ENCODE measurements around the gene GRIK4. TPM values are rescaled to one million over a fixed set of nuclear protein-coding genes. Genes with fewer than 3 reads are reported as not detected.

Gene GRIK4
- total and polyA plus RNA-seq, 4 donors, result 0.05 to 0.25 (median 0.06) TPM; not detected in 1

DNA sequence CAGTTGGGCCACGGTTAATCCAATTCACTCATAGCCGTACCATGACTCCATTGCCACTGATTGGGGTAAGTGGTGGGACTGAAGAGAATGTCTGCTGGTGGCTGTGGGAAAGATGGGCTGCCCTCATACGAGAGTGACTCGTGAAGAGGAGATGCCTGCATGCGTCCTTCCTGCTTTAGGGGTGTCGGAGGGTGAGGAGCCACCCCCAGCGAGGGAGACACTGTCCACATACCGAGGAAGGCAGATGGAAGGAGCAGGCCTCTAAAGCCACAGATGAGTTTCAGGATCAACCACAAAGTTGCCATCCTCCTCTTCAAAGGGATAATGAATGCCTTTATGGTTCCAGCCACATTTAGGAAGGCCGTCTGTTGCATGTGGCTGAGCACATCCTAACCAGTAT lies 83.2 kb downstream of the GRIK4 start:
- TF ChIP-seq TAF1 (conservative IDR thresholded peaks at IDR 0.05), result no peak
- H3K27me3 ChIP-seq (ENCODE audit: control insufficient read depth in 4 of 4, insufficient read depth in 4 of 4, low read length in 3 of 4), result peaks cover 0 to 14% (median 0%) of the 10 kb centered on the region in 4 donors
- WGBS, result 88% methylated on average over 9 of the region's 9 CpGs
- H3K36me3 ChIP-seq (ENCODE audit: control insufficient read depth in 4 of 4, insufficient read depth in 3 of 4, low read depth in 1 of 4, low read length in 3 of 4), result no peaks in the 10 kb centered on the region
- DNase-seq (ENCODE audit: low spot score), result no peak
- H3K27ac ChIP-seq (ENCODE audit: low read depth in 1 of 2, low read length in 2 of 2), result no peak overlapping the region
- H3K9me3 ChIP-seq (ENCODE audit: control insufficient read depth in 4 of 4, low read length in 3 of 4), result no peaks in the 10 kb centered on the region
- no peak overlapping the region for H3K9ac ChIP-seq (ENCODE audit: low read depth in 1 of 2, low read length in 2 of 2)
- H3K4me3 ChIP-seq (ENCODE audit: low read depth in 1 of 3, low read length in 3 of 3), result no peak overlapping the region
- H3K4me1 ChIP-seq (ENCODE audit: control insufficient read depth in 4 of 4, insufficient read depth in 4 of 4, low read length in 3 of 4), result no peaks in the 10 kb centered on the region

DNA sequence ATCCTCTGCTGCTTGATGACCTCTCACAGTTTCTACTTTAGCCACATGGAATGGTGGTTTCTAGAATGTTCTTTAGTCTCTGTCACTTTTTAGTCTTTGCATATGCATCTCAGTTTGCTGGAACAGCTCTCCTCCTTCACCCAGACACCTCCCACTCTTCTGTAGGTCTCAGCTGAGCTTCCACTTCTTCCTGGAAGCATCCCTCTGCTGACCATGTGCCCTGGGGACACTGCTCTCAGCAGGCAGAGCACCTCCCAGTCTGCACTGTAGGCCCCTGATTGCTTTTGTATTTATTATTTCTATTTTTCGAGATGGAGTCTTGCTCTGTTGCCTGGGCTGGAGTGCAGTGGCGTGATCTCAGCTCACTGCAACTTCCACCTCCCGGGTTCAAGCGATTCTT lies 84.0 kb downstream of the GRIK4 start:
- Histone ChIP-seq H3K27me3 (ENCODE audit: control insufficient read depth in 4 of 4, insufficient read depth in 4 of 4, low read length in 3 of 4) (peaks cover 0 to 14% (median 0%) of the 10 kb centered on the region in 4 donors), H3K4me3 (ENCODE audit: low read depth in 1 of 3, low read length in 3 of 3) (no peak overlapping the region), H3K36me3 (ENCODE audit: control insufficient read depth in 4 of 4, insufficient read depth in 3 of 4, low read depth in 1 of 4, low read length in 3 of 4) (no peaks in the 10 kb centered on the region), H3K27ac (ENCODE audit: low read depth in 1 of 2, low read length in 2 of 2) (no peak overlapping the region), H3K4me1 (ENCODE audit: control insufficient read depth in 4 of 4, insufficient read depth in 4 of 4, low read length in 3 of 4) (no peaks in the 10 kb centered on the region), H3K9ac (ENCODE audit: low read depth in 1 of 2, low read length in 2 of 2) (no peak overlapping the region), H3K9me3 (ENCODE audit: control insufficient read depth in 4 of 4, low read length in 3 of 4) (no peaks in the 10 kb centered on the region)
- WGBS, result 84% methylated on average over 4 of the region's 4 CpGs
- DNase-seq (ENCODE audit: low spot score), result no peak
- TF ChIP-seq, protein P1, sequence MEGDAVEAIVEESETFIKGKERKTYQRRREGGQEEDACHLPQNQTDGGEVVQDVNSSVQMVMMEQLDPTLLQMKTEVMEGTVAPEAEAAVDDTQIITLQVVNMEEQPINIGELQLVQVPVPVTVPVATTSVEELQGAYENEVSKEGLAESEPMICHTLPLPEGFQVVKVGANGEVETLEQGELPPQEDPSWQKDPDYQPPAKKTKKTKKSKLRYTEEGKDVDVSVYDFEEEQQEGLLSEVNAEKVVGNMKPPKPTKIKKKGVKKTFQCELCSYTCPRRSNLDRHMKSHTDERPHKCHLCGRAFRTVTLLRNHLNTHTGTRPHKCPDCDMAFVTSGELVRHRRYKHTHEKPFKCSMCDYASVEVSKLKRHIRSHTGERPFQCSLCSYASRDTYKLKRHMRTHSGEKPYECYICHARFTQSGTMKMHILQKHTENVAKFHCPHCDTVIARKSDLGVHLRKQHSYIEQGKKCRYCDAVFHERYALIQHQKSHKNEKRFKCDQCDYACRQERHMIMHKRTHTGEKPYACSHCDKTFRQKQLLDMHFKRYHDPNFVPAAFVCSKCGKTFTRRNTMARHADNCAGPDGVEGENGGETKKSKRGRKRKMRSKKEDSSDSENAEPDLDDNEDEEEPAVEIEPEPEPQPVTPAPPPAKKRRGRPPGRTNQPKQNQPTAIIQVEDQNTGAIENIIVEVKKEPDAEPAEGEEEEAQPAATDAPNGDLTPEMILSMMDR (IDR thresholded peaks at IDR 0.05; ENCODE audit: low read depth, low read length, missing input control), result no peak
- TF ChIP-seq JUND (IDR thresholded peaks at IDR 0.05) (no peak), SP1 (IDR thresholded peaks at IDR 0.05) (no peak), GABPA (IDR thresholded peaks at IDR 0.05 in 1 of 2, conservative IDR thresholded peaks at IDR 0.05 in 1 of 2) (no peak), TAF1 (conservative IDR thresholded peaks at IDR 0.05) (no peak), NR2F2 (IDR thresholded peaks at IDR 0.05) (no peak), EGR1 (IDR thresholded peaks at IDR 0.05; ENCODE audit: low read depth in 2 of 2) (no peak), RAD21 (IDR thresholded peaks at IDR 0.05) (no peak), RXRA (IDR thresholded peaks at IDR 0.05) (no peak), HNF4G (IDR thresholded peaks at IDR 0.05) (no peak), FOXA1 (IDR thresholded peaks at IDR 0.05) (no peak), HNF4A (conservative IDR thresholded peaks at IDR 0.05) (no peak), FOXA2 (IDR thresholded peaks at IDR 0.05) (no peak)
- TF ChIP-seq, protein P2, sequence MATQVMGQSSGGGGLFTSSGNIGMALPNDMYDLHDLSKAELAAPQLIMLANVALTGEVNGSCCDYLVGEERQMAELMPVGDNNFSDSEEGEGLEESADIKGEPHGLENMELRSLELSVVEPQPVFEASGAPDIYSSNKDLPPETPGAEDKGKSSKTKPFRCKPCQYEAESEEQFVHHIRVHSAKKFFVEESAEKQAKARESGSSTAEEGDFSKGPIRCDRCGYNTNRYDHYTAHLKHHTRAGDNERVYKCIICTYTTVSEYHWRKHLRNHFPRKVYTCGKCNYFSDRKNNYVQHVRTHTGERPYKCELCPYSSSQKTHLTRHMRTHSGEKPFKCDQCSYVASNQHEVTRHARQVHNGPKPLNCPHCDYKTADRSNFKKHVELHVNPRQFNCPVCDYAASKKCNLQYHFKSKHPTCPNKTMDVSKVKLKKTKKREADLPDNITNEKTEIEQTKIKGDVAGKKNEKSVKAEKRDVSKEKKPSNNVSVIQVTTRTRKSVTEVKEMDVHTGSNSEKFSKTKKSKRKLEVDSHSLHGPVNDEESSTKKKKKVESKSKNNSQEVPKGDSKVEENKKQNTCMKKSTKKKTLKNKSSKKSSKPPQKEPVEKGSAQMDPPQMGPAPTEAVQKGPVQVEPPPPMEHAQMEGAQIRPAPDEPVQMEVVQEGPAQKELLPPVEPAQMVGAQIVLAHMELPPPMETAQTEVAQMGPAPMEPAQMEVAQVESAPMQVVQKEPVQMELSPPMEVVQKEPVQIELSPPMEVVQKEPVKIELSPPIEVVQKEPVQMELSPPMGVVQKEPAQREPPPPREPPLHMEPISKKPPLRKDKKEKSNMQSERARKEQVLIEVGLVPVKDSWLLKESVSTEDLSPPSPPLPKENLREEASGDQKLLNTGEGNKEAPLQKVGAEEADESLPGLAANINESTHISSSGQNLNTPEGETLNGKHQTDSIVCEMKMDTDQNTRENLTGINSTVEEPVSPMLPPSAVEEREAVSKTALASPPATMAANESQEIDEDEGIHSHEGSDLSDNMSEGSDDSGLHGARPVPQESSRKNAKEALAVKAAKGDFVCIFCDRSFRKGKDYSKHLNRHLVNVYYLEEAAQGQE (IDR thresholded peaks at IDR 0.05), result no peak
- TF ChIP-seq, protein P3, sequence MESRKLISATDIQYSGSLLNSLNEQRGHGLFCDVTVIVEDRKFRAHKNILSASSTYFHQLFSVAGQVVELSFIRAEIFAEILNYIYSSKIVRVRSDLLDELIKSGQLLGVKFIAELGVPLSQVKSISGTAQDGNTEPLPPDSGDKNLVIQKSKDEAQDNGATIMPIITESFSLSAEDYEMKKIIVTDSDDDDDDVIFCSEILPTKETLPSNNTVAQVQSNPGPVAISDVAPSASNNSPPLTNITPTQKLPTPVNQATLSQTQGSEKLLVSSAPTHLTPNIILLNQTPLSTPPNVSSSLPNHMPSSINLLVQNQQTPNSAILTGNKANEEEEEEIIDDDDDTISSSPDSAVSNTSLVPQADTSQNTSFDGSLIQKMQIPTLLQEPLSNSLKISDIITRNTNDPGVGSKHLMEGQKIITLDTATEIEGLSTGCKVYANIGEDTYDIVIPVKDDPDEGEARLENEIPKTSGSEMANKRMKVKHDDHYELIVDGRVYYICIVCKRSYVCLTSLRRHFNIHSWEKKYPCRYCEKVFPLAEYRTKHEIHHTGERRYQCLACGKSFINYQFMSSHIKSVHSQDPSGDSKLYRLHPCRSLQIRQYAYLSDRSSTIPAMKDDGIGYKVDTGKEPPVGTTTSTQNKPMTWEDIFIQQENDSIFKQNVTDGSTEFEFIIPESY (IDR thresholded peaks at IDR 0.05), result no peak
- TF ChIP-seq, protein P4, sequence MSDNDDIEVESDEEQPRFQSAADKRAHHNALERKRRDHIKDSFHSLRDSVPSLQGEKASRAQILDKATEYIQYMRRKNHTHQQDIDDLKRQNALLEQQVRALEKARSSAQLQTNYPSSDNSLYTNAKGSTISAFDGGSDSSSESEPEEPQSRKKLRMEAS (IDR thresholded peaks at IDR 0.05), result no peak
- TF ChIP-seq, protein P5, sequence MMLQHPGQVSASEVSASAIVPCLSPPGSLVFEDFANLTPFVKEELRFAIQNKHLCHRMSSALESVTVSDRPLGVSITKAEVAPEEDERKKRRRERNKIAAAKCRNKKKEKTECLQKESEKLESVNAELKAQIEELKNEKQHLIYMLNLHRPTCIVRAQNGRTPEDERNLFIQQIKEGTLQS (IDR thresholded peaks at IDR 0.05), result no peak

All from liver (tissue), 9 donors.